GM21737 (cell line): ENCODE data around the gene FBXO22.
"Not testable (repeated sequence)": the region's sequence is repeated elsewhere in the genome, so short reads cannot be mapped to it uniquely, and the experiment has no call there.

ENCODE experiments used
- ATAC-seq: cut with Tn5 transposase; IDR thresholded peaks from one replicate; pipeline ENCODE4 v1.9.1; 2021; ENCODE audit warnings: mild to moderate bottlenecking, moderate library complexity; ENCODE audit not compliant: unreplicated experiment

The FBXO22 gene

GRCh38 chr15:75966073-75966472 lies 62.4 kb downstream of the FBXO22 start:
- no peak for ATAC-seq

GRCh38 chr15:75976766-75977165 lies 73.1 kb downstream of the FBXO22 start:
- not testable (repeated sequence) for ATAC-seq

- no peak for ATAC-seq
Measured at GRCh38 chr15:75981149-75981815, 77.6 kb downstream of the FBXO22 start.

GRCh38 chr15:75982468-75982867 lies 78.8 kb downstream of the FBXO22 start:
- no peak for ATAC-seq

- not testable (repeated sequence) for ATAC-seq
Measured at GRCh38 chr15:75984706-75985105, 81.0 kb downstream of the FBXO22 start.

GRCh38 chr15:75985971-75986370 lies 82.3 kb downstream of the FBXO22 start:
- ATAC-seq = no peak

- no peak for ATAC-seq
Measured at GRCh38 chr15:75989045-75989444, 85.4 kb downstream of the FBXO22 start.

GRCh38 chr15:75989875-75990274 lies 86.2 kb downstream of the FBXO22 start:
- ATAC-seq = no peak
